Sigmoid colon (tissue), 7 donors: ENCODE data around the gene RNF182. TPM values are rescaled to one million over a fixed set of nuclear protein-coding genes. Genes with fewer than 3 reads are reported as not detected.

ENCODE experiments used
- DNase-seq: peaks from one replicate; pipeline ENCODE4 v3.0.0-alpha.2; 2019
- H3K27ac ChIP-seq, 4 donors: fragments of 200-600 bp; sonication (generic); one replicate each; pipeline ENCODE4 v1.5.1; 2016 to 2019; ENCODE audit warnings: mild to moderate bottlenecking in 1 of 4
- H3K27me3 ChIP-seq, 3 donors: fragments of 200-600 bp; sonication (generic); one replicate each; pipeline ENCODE4 v1.5.1; 2019; ENCODE audit warnings: mild to moderate bottlenecking in 1 of 3
- H3K36me3 ChIP-seq, 4 donors: fragments of 200-600 bp; sonication (generic); one replicate each; pipeline ENCODE4 v1.5.1; 2016 to 2019
- H3K4me1 ChIP-seq, 4 donors: fragments of 200-600 bp; sonication (generic); one replicate each; pipeline ENCODE4 v1.5.1; 2017 to 2019
- H3K4me3 ChIP-seq, 4 donors: fragments of 200-600 bp; sonication (generic); one replicate each; pipeline ENCODE4 v1.5.1; 2017 to 2019; ENCODE audit warnings: mild to moderate bottlenecking in 2 of 4, moderate library complexity in 1 of 4
- H3K9me3 ChIP-seq, 4 donors: fragments of 200-600 bp in 3 of 4; sonication (generic) in 3 of 4; one replicate each; pipeline versions ENCODE4 v1.5.1 to v1.6.1; 2013 to 2019
- EP300 ChIP-seq, 4 donors: sonication (generic); formaldehyde crosslinking; IDR thresholded peaks; one replicate each; pipeline ENCODE4 v1.6.1; 2017; ENCODE audit warnings: antibody characterized with exemption in 4 of 4
- POLR2A ChIP-seq, 2 donors: fragments of 450-650 bp; IDR thresholded peaks; one replicate each; pipeline ENCODE4 v1.6.1; 2016; ENCODE audit warnings: antibody characterized with exemption in 2 of 2, mild to moderate bottlenecking in 2 of 2, moderate library complexity in 2 of 2
- POLR2AphosphoS5 ChIP-seq, 4 donors: sonication (generic); formaldehyde crosslinking; IDR thresholded peaks; one replicate each; pipeline ENCODE4 v1.6.1; 2017; ENCODE audit warnings: antibody characterized with exemption in 4 of 4
- WGBS, 2 donors: extraction: QIAGEN DNeasy Blood & Tissue Kit; methylation state at CpG; one replicate each; pipeline ENCODE4 v1.1.7; 2013; 5-methylcytosine and 5-hydroxymethylcytosine counted together
- intact Hi-C: fragments of 100-400 bp; cut with DNase I; formaldehyde crosslinking; loops from one replicate; pipeline ENCODE4 v1.15.1; 2023
- polyA plus RNA-seq, 3 donors: library from polyadenylated mRNA; stranded (reverse); fragments of 200-250 nt; gene quantifications; one replicate each; pipeline ENCODE4 v1.2.3, GENCODE V29; 2013
- total RNA-seq, 4 donors: library from RNA; depleted of rRNA; stranded (reverse); fragments of >200 nt; gene quantifications; one replicate each; pipeline ENCODE4 v1.1.0, GENCODE V29; 2016
- TF ChIP-seq, protein P1 (sequence below), 4 experiments: fragments of 450-650 bp in 3 of 4; fragments of 200-600 bp in 1 of 4; IDR thresholded peaks; one replicate each; pipeline ENCODE4 v1.5.1; 2016 to 2019; ENCODE audit warnings: antibody characterized with exemption in 4 of 4, mild to moderate bottlenecking in 3 of 4, moderate library complexity in 2 of 4
- donor health status: healthy with polysubstance abuse.
- donor health status: Bipolar disorder and iron deficiency.
- donor health status: healthy.

The RNF182 gene
- total and polyA plus RNA-seq, 7 donors: 0.06 to 0.71 (median 0.28) TPM; not detected in 2

DNA sequence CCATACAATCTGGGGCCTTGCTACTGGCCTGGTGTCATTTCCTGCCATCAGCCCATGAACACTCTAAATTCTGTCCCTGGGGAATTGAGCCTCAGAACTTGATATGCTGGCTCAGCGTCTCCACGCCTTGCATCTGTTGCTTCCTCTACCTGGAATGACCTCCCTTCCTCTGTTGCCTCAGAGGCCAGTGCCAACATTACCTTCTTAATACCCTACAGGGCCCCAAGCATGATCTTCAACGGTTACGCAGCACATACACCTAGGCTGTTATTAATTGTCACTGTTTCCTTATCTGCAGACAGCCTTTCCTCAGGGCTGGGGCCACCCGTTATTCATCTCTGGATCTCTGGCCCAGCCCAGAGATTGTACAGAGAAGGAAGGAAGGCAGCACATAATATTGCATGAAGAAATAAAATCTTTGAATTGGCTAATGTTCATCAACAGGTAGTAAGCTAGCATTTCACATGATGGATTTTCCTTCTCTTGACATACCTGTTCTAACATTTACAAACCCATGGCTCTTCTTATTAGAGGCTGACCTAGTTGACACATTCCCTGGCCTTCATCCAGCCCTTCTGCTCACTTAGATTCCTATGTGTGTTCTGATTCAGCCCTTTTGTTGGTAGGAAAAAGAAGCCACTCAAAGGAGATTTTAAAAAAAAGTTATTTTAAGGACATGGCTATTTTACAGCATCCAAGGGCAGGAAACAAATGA, 8.4 kb upstream of the RNF182 start:
- no peak for DNase-seq
- Histone ChIP-seq H3K4me3 (no peak overlapping the region), H3K36me3 (no peaks in the 10 kb centered on the region), H3K4me1 (no peaks in the 10 kb centered on the region), H3K27ac (no peak overlapping the region), H3K9me3 (no peaks in the 10 kb centered on the region), H3K27me3 (no peaks in the 10 kb centered on the region)
- TF ChIP-seq, protein P1, sequence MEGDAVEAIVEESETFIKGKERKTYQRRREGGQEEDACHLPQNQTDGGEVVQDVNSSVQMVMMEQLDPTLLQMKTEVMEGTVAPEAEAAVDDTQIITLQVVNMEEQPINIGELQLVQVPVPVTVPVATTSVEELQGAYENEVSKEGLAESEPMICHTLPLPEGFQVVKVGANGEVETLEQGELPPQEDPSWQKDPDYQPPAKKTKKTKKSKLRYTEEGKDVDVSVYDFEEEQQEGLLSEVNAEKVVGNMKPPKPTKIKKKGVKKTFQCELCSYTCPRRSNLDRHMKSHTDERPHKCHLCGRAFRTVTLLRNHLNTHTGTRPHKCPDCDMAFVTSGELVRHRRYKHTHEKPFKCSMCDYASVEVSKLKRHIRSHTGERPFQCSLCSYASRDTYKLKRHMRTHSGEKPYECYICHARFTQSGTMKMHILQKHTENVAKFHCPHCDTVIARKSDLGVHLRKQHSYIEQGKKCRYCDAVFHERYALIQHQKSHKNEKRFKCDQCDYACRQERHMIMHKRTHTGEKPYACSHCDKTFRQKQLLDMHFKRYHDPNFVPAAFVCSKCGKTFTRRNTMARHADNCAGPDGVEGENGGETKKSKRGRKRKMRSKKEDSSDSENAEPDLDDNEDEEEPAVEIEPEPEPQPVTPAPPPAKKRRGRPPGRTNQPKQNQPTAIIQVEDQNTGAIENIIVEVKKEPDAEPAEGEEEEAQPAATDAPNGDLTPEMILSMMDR (IDR thresholded peaks at IDR 0.05): no peak
- no peak for TF ChIP-seq POLR2A (IDR thresholded peaks at IDR 0.05)
- no peak for TF ChIP-seq POLR2AphosphoS5 (IDR thresholded peaks at IDR 0.05)
- no peak for TF ChIP-seq EP300 (IDR thresholded peaks at IDR 0.05)
- intact Hi-C loops: no loop called here
- 82 to 90% methylated on average over 5 of the region's 5 CpGs for WGBS, 2 donors

DNA sequence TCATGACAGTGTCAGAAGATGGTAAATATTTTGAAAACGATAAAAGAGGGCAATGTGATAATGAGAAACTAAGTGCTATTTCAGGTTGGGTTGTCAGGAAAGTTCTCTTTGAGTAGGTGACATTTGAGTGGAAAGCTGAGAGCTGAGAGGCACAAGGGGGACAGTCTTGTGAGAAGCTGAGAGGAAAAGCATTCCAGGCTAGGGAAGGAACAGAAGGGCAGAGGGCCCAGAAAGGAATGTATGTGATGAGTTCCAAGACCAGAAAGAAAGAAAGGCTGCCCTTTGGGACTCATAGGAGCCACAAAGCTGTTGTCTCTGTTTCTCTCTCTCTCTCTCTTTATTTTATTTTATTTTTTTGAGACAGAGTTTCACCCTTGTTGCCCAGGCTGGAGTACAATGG, 7.6 kb upstream of the RNF182 start:
- no peaks in the 10 kb centered on the region for H3K4me1 ChIP-seq
- 52 to 74% methylated on average over 1 of the region's 1 CpG for WGBS, 2 donors
- TF ChIP-seq, protein P1 (IDR thresholded peaks at IDR 0.05): no peak
- TF ChIP-seq EP300 (IDR thresholded peaks at IDR 0.05): no peak
- H3K9me3 ChIP-seq: no peaks in the 10 kb centered on the region
- no peak overlapping the region for H3K4me3 ChIP-seq
- no peaks in the 10 kb centered on the region for H3K36me3 ChIP-seq
- H3K27ac ChIP-seq: no peak overlapping the region
- H3K27me3 ChIP-seq: no peaks in the 10 kb centered on the region
- DNase-seq: no peak
- intact Hi-C loops: no loop called here

DNA sequence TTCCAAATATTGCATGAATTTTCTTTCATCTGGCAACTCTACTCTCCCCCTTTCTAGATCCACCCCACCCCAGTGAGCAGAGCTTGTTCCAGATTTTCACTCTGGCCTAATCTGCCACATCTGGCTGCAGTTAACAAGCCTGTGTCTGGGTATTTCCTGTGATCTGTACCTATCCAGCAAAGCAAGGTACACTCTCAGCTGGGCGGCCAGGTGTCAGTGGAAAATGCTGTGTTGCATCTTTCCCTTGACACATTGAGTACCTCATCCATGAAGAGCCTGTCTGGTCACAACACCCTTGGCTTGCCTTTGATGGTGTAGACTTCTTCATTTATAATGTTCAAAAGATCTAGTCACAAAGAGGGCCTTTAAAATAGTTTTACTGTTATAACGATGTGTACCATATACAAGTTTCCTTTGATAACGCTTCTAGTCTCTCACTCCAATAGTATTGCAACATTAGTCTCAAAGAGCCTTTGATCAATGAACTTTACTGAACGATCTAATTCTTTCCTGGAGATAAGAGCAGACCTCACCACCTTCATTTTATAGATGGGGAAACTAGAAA, 6.0 kb upstream of the RNF182 start:
- intact Hi-C loops: no loop called here
- Histone ChIP-seq H3K27me3 (peaks cover 0 to 1% (median 0%) of the 10 kb centered on the region in 3 donors), H3K4me1 (peaks cover 0 to 2% (median under 1%) of the 10 kb centered on the region in 4 donors), H3K9me3 (no peaks in the 10 kb centered on the region), H3K4me3 (no peak overlapping the region), H3K36me3 (no peaks in the 10 kb centered on the region), H3K27ac (no peak overlapping the region)
- no peak for TF ChIP-seq EP300 (IDR thresholded peaks at IDR 0.05)
- TF ChIP-seq POLR2AphosphoS5 (IDR thresholded peaks at IDR 0.05): no peak
- no peak for TF ChIP-seq POLR2A (IDR thresholded peaks at IDR 0.05)
- TF ChIP-seq, protein P1 (IDR thresholded peaks at IDR 0.05): no peak
- 33 to 72% methylated on average over 4 of the region's 4 CpGs for WGBS, 2 donors
- DNase-seq: no peak

DNA sequence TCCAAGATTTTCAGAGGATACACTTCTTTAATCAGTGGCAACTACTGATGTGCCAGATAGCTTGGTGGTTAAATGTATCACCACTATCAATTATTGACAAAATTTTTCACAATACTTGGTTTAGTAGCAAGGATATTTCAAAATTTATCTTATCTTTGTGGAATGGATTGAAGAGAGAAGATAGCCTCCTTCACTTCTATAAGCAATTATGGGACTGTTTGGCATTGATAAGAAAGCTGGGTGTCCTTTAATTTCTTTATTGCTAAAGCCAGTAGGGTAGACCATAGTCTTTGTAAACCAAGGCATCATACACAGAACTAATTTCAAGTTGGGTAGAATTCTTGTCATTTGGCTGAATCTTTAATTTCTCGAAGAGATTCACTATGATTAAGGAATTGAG, 4.9 kb upstream of the RNF182 start:
- TF ChIP-seq EP300 (IDR thresholded peaks at IDR 0.05): no peak
- no peak for TF ChIP-seq POLR2A (IDR thresholded peaks at IDR 0.05)
- TF ChIP-seq, protein P1 (IDR thresholded peaks at IDR 0.05): no peak
- TF ChIP-seq POLR2AphosphoS5 (IDR thresholded peaks at IDR 0.05): no peak
- H3K36me3 ChIP-seq: no peaks in the 10 kb centered on the region
- no peak overlapping the region for H3K27ac ChIP-seq
- no peaks in the 10 kb centered on the region for H3K9me3 ChIP-seq
- WGBS, 2 donors: 90 to 91% methylated on average over 1 of the region's 1 CpG
- intact Hi-C loops: no loop called here
- H3K4me1 ChIP-seq: peaks cover 0 to 13% (median 9%) of the 10 kb centered on the region in 4 donors
- H3K27me3 ChIP-seq: peaks cover 0 to 11% (median 10%) of the 10 kb centered on the region in 3 donors
- no peak for DNase-seq
- H3K4me3 ChIP-seq: no peak overlapping the region
